Measurements from ENCODE around the gene TRAF3IP1.
"Not testable (repeated sequence)": the region's sequence is repeated elsewhere in the genome, so short reads cannot be mapped to it uniquely, and the experiment has no call there.

TRAF3IP1 gene, protein sequence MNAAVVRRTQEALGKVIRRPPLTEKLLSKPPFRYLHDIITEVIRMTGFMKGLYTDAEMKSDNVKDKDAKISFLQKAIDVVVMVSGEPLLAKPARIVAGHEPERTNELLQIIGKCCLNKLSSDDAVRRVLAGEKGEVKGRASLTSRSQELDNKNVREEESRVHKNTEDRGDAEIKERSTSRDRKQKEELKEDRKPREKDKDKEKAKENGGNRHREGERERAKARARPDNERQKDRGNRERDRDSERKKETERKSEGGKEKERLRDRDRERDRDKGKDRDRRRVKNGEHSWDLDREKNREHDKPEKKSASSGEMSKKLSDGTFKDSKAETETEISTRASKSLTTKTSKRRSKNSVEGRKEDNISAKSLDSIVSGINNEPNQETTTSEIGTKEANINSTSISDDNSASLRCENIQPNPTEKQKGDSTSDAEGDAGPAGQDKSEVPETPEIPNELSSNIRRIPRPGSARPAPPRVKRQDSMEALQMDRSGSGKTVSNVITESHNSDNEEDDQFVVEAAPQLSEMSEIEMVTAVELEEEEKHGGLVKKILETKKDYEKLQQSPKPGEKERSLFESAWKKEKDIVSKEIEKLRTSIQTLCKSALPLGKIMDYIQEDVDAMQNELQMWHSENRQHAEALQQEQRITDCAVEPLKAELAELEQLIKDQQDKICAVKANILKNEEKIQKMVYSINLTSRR

GRCh38 chr2:238320246-238320647 lies at the start of gene TRAF3IP1:
Gene TRAF3IP1 (plus strand): TSS chr2:238320518. CDS start chr2:238320663, 145 bp downstream.
- Histone ChIP-seq H3K4me1 (ENCODE audit: control insufficient read depth, insufficient read depth, low read length) (peaks cover 17% of the 10 kb centered on the region), H3K36me3 (ENCODE audit: control insufficient read depth, insufficient read depth, low read length, severe bottlenecking) (no peaks in the 10 kb centered on the region), H3K9me3 (ENCODE audit: control insufficient read depth, low read length) (no peaks in the 10 kb centered on the region), H3K4me3 (ENCODE audit: low read length) (peak within 1 kb of the TSS; percentile 84), H3K9ac (ENCODE audit: low read length) (peak within 1 kb of the TSS; percentile 87), H3K27me3 (replicated peaks; ENCODE audit: control insufficient read depth, insufficient read depth, low read length) (peaks cover 5% of the 10 kb centered on the region)
- peak; percentile 97 for DNase-seq (ENCODE audit: low read depth)

DNA sequence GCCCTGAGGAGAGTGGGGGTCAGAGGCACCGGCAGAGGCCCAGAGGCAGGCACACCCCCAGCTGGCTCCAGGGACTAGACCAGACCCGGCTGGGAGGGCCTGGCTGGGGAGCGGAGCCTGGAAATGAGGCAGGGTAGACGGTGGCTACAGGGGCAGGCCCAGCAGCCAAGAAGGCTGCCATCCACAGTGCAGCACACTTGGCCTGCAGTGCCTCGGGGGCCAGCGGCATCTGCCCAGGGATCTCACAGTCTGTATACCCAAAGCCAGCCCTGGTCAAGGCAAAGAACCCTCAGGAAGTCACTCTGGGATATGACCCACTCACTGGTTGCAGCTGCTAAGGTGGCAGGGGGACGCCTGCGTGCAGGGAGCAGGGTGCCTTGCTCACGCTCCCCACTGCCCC lies 49.7 kb upstream of the TRAF3IP1 start:
- Histone ChIP-seq H3K36me3 (ENCODE audit: control insufficient read depth, insufficient read depth, low read length, severe bottlenecking) (peaks cover 35% of the 10 kb centered on the region), H3K9ac (ENCODE audit: low read length) (no peak overlapping the region), H3K27me3 (replicated peaks; ENCODE audit: control insufficient read depth, insufficient read depth, low read length) (no peaks in the 10 kb centered on the region), H3K9me3 (ENCODE audit: control insufficient read depth, low read length) (no peaks in the 10 kb centered on the region), H3K4me3 (ENCODE audit: low read length) (no peak overlapping the region), H3K4me1 (ENCODE audit: control insufficient read depth, insufficient read depth, low read length) (no peaks in the 10 kb centered on the region)
- DNase-seq (ENCODE audit: low read depth): no peak

- DNase-seq (ENCODE audit: low read depth): no peak
- H3K9ac ChIP-seq (ENCODE audit: low read length): no peak overlapping the region
- peaks cover 39% of the 10 kb centered on the region for H3K36me3 ChIP-seq (ENCODE audit: control insufficient read depth, insufficient read depth, low read length, severe bottlenecking)
- H3K4me3 ChIP-seq (ENCODE audit: low read length): no peak overlapping the region
- H3K4me1 ChIP-seq (ENCODE audit: control insufficient read depth, insufficient read depth, low read length): no peaks in the 10 kb centered on the region
- H3K9me3 ChIP-seq (ENCODE audit: control insufficient read depth, low read length): no peaks in the 10 kb centered on the region
- no peaks in the 10 kb centered on the region for H3K27me3 ChIP-seq (replicated peaks; ENCODE audit: control insufficient read depth, insufficient read depth, low read length)
These were observed 49.2 kb upstream of the TRAF3IP1 start for GRCh38 chr2:238271061-238271554.

DNA sequence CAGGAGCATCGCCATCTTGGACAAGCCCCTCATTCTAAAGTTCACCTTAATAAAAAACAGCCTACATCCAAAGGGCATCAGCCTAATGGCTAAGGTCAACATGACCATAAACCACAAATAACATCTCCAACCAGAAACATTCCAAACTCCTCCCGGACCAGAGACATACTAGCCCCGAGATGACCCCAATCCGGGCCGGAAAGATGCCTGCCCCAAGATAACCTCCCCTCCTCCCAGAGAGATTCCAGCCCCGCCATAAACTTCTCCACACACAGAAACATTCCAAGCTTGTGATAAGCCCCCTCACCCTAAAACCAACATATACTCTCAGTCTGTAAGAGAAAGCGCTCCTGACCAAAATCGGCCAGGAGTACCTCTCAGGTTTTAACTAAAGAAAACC lies 48.6 kb upstream of the TRAF3IP1 start:
- DNase-seq (ENCODE audit: low read depth); H3K27me3 ChIP-seq (replicated peaks; ENCODE audit: control insufficient read depth, insufficient read depth, low read length); H3K9ac ChIP-seq (ENCODE audit: low read length); H3K4me1 ChIP-seq (ENCODE audit: control insufficient read depth, insufficient read depth, low read length); H3K4me3 ChIP-seq (ENCODE audit: low read length); H3K9me3 ChIP-seq (ENCODE audit: control insufficient read depth, low read length): not testable (repeated sequence)
- peaks cover 45% of the 10 kb centered on the region for H3K36me3 ChIP-seq (ENCODE audit: control insufficient read depth, insufficient read depth, low read length, severe bottlenecking)

DNA sequence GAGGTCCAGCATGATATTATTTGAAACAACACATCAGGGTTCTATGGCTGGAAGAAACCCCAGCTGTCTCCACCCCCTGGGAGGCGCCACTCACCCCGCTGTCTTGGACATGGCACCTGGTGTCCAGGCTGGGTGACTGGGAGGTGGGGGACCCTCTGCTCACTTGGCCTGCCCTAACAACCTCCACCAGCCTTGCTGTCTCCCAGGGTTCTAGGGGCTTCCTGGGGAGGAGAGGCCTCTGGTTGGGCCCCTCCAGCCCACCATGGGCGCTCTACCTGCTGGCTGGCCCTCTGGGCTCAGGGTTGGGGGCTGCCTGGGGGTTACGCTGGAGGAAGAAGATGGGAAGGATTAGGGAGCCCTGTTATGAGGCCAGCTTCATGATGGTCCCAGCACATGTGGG lies 48.2 kb upstream of the TRAF3IP1 start:
- Histone ChIP-seq H3K9me3 (ENCODE audit: control insufficient read depth, low read length) (no peaks in the 10 kb centered on the region), H3K4me3 (ENCODE audit: low read length) (no peak overlapping the region), H3K36me3 (ENCODE audit: control insufficient read depth, insufficient read depth, low read length, severe bottlenecking) (peaks cover 46% of the 10 kb centered on the region), H3K27me3 (replicated peaks; ENCODE audit: control insufficient read depth, insufficient read depth, low read length) (no peaks in the 10 kb centered on the region), H3K9ac (ENCODE audit: low read length) (no peak overlapping the region), H3K4me1 (ENCODE audit: control insufficient read depth, insufficient read depth, low read length) (no peaks in the 10 kb centered on the region)
- DNase-seq (ENCODE audit: low read depth): no peak

GRCh38 chr2:238273433-238273832 lies 46.9 kb upstream of the TRAF3IP1 start:
- H3K4me3 ChIP-seq (ENCODE audit: low read length); H3K9ac ChIP-seq (ENCODE audit: low read length); H3K9me3 ChIP-seq (ENCODE audit: control insufficient read depth, low read length); H3K4me1 ChIP-seq (ENCODE audit: control insufficient read depth, insufficient read depth, low read length); DNase-seq (ENCODE audit: low read depth); H3K27me3 ChIP-seq (replicated peaks; ENCODE audit: control insufficient read depth, insufficient read depth, low read length): not testable (repeated sequence)
- H3K36me3 ChIP-seq (ENCODE audit: control insufficient read depth, insufficient read depth, low read length, severe bottlenecking): peaks cover 35% of the 10 kb centered on the region

DNA sequence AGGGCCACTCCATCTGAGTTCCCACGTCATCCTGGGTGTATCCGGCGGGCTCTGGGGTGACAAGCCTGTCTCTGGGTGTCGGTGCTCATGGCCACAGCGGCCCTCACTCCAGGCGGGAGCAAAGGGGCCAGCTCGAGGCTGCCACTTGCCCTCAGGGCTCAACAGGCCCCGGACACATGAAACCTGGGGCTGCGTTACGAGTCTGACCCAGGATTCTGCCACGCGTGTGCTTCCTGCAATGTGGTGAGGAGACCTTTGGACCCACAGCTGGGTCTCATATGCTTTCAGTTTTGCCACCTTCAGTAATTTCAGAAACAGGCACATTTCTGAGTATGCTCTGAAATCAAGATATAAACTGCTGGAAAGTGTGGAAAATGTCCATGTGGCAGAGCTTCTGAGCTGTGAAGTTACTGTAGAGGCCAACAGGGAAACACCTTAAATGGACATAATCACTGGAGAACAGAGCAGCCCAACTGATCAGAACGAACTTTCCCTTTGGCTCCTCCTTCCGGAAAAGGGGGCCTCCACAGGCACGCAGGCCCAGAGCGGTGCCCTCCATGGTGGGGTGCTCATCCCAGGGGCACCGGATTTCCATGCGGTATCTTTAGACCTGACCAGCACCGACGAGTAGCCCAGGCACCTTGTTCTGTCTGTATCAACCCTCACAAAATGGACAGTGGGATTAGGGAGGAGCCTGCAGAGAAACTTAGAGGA lies 46.0 kb upstream of the TRAF3IP1 start:
- Histone ChIP-seq H3K9me3 (ENCODE audit: control insufficient read depth, low read length) (no peaks in the 10 kb centered on the region), H3K4me3 (ENCODE audit: low read length) (no peak overlapping the region)

GRCh38 chr2:238277695-238278094 lies 42.6 kb upstream of the TRAF3IP1 start:
- no peaks in the 10 kb centered on the region for H3K4me1 ChIP-seq (ENCODE audit: control insufficient read depth, insufficient read depth, low read length)
- no peak for DNase-seq (ENCODE audit: low read depth)
- no peaks in the 10 kb centered on the region for H3K9me3 ChIP-seq (ENCODE audit: control insufficient read depth, low read length)
- peaks cover 27% of the 10 kb centered on the region for H3K36me3 ChIP-seq (ENCODE audit: control insufficient read depth, insufficient read depth, low read length, severe bottlenecking)
- H3K27me3 ChIP-seq (replicated peaks; ENCODE audit: control insufficient read depth, insufficient read depth, low read length): no peaks in the 10 kb centered on the region
- no peak overlapping the region for H3K4me3 ChIP-seq (ENCODE audit: low read length)
- H3K9ac ChIP-seq (ENCODE audit: low read length): no peak overlapping the region

More for the DNA sequence above, 46.0 kb upstream of the TRAF3IP1 start:
- Histone ChIP-seq H3K27me3 (replicated peaks; ENCODE audit: control insufficient read depth, insufficient read depth, low read length) (no peaks in the 10 kb centered on the region), H3K36me3 (ENCODE audit: control insufficient read depth, insufficient read depth, low read length, severe bottlenecking) (peaks cover 31% of the 10 kb centered on the region), H3K9ac (ENCODE audit: low read length) (no peak overlapping the region), H3K4me1 (ENCODE audit: control insufficient read depth, insufficient read depth, low read length) (no peaks in the 10 kb centered on the region)
- DNase-seq (ENCODE audit: low read depth): no peak

DNA sequence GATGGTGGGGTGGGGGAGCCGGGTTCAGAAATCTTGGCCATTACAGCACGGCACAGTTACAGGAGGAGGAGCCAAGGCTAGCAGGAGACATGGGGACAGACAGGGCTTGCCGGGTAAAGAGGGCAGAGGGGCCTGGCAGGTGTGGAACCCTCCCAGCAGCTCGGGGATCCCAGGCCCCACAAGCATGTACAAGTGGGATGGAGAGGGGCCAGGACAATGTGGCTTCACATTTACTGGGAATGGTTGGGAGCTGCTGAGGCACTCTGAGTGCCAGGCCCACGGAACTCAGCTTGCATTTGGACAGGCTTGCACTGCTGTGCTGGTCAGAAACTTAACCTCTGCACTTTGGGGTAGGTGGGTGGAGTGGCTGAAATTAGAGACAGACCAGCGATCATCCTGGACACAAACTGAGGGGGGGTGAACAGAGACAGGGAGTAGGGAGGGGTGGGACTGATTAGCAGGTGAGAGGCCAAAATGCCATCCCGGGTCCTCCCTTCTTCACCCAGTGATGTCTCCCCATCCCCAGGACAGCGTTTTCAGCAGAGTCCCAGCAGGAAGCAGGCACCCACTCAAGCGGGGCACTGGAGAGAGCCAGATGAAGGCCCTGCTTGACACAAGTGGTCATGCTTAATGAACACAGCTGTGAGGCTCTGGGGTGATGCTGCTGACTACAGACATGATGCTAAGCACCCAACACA lies 41.5 kb upstream of the TRAF3IP1 start:
- DNase-seq (ENCODE audit: low read depth): no peak
- H3K27me3 ChIP-seq (replicated peaks; ENCODE audit: control insufficient read depth, insufficient read depth, low read length): no peaks in the 10 kb centered on the region
- H3K36me3 ChIP-seq (ENCODE audit: control insufficient read depth, insufficient read depth, low read length, severe bottlenecking): peaks cover 22% of the 10 kb centered on the region
- H3K4me3 ChIP-seq (ENCODE audit: low read length): no peak overlapping the region
- H3K9me3 ChIP-seq (ENCODE audit: control insufficient read depth, low read length): no peaks in the 10 kb centered on the region
- H3K9ac ChIP-seq (ENCODE audit: low read length): no peak overlapping the region
- no peaks in the 10 kb centered on the region for H3K4me1 ChIP-seq (ENCODE audit: control insufficient read depth, insufficient read depth, low read length)

GRCh38 chr2:238279324-238279682 lies 41.0 kb upstream of the TRAF3IP1 start:
- H3K4me3 ChIP-seq (ENCODE audit: low read length): no peak overlapping the region
- no peaks in the 10 kb centered on the region for H3K9me3 ChIP-seq (ENCODE audit: control insufficient read depth, low read length)
- no peaks in the 10 kb centered on the region for H3K27me3 ChIP-seq (replicated peaks; ENCODE audit: control insufficient read depth, insufficient read depth, low read length)
- no peak for DNase-seq (ENCODE audit: low read depth)
- peaks cover 22% of the 10 kb centered on the region for H3K36me3 ChIP-seq (ENCODE audit: control insufficient read depth, insufficient read depth, low read length, severe bottlenecking)
- H3K4me1 ChIP-seq (ENCODE audit: control insufficient read depth, insufficient read depth, low read length): no peaks in the 10 kb centered on the region
- no peak overlapping the region for H3K9ac ChIP-seq (ENCODE audit: low read length)
